Astrocyte (in vitro differentiated cells and primary cell): Measurements from ENCODE around the gene PCSK4. TPM values are rescaled to one million over a fixed set of nuclear protein-coding genes. Genes with fewer than 3 reads are reported as not detected.

Source experiments
- DNase-seq: peaks from one replicate; pipeline ENCODE4 v3.0.0-alpha.2; 2010; ENCODE audit warnings: low read depth
- FAIRE-seq: peaks from 2 replicates; lab custom pipeline; 2011; peaks lifted over from hg19 to GRCh38; lab: Jason Lieb, UNC
- H2AFZ ChIP-seq: 2 replicates; pipeline ENCODE4 v1.6.0; 2012; ENCODE audit warnings: low read depth, low read length, inconsistent platforms
- H3K27ac ChIP-seq: 2 replicates; pipeline ENCODE4 v1.5.1; 2011; ENCODE audit warnings: low read depth, low read length, inconsistent platforms
- H3K27me3 ChIP-seq: 2 replicates; pipeline ENCODE4 v1.6.0; 2011; ENCODE audit warnings: low read length, inconsistent platforms; ENCODE audit not compliant: insufficient read depth
- H3K36me3 ChIP-seq: 2 replicates; pipeline ENCODE4 v1.5.1; 2011; ENCODE audit warnings: low read length, inconsistent platforms; ENCODE audit not compliant: insufficient read depth
- H3K4me1 ChIP-seq: 2 replicates; pipeline ENCODE4 v1.5.1; 2011; ENCODE audit warnings: low read length, inconsistent platforms; ENCODE audit not compliant: insufficient read depth
- H3K4me2 ChIP-seq: 2 replicates; pipeline ENCODE4 v1.6.0; 2012; ENCODE audit warnings: low read length, inconsistent platforms
- H3K4me3 ChIP-seq: 2 replicates; pipeline ENCODE4 v1.5.1; 2011; ENCODE audit warnings: low read depth, mild to moderate bottlenecking, low read length, inconsistent platforms; ENCODE audit not compliant: insufficient read depth
- H3K79me2 ChIP-seq: 2 replicates; pipeline ENCODE4 v1.6.0; 2012; ENCODE audit warnings: mild to moderate bottlenecking, low read length, inconsistent platforms; ENCODE audit not compliant: insufficient read depth
- H3K9ac ChIP-seq: 2 replicates; pipeline ENCODE4 v1.6.0; 2012; ENCODE audit warnings: mild to moderate bottlenecking, low read length, inconsistent platforms
- H3K9me3 ChIP-seq: 2 replicates; pipeline ENCODE4 v1.5.1; 2012; ENCODE audit warnings: low read depth, mild to moderate bottlenecking, low read length, inconsistent platforms; ENCODE audit not compliant: insufficient read depth
- H4K20me1 ChIP-seq: 2 replicates; pipeline ENCODE4 v1.6.0; 2012; ENCODE audit warnings: low read length, inconsistent platforms; ENCODE audit not compliant: insufficient read depth
- H3K27ac Mint-ChIP-seq: one replicate; pipeline ENCODE4 v1.8.0; 2021; ENCODE audit warnings: mild to moderate bottlenecking, mixed read lengths; ENCODE audit not compliant: unreplicated experiment
- H3K27me3 Mint-ChIP-seq: one replicate; pipeline ENCODE4 v1.8.0; 2021; ENCODE audit warnings: low read depth, mixed read lengths; ENCODE audit not compliant: unreplicated experiment
- H3K36me3 Mint-ChIP-seq: one replicate; pipeline ENCODE4 v1.8.0; 2021; ENCODE audit warnings: low read depth, mixed read lengths; ENCODE audit not compliant: unreplicated experiment
- H3K4me1 Mint-ChIP-seq: one replicate; pipeline ENCODE4 v1.8.0; 2021; ENCODE audit warnings: low read depth, mixed read lengths; ENCODE audit not compliant: unreplicated experiment
- H3K4me3 Mint-ChIP-seq: one replicate; pipeline ENCODE4 v1.8.0; 2021; ENCODE audit warnings: mild to moderate bottlenecking, moderate library complexity, mixed read lengths; ENCODE audit not compliant: unreplicated experiment
- H3K9me3 Mint-ChIP-seq: one replicate; pipeline ENCODE4 v1.8.0; 2021; ENCODE audit warnings: mild to moderate bottlenecking, mixed read lengths; ENCODE audit not compliant: unreplicated experiment
- CTCF ChIP-seq: IDR thresholded peaks from 2 replicates; pipeline ENCODE4 v1.5.1; 2011; ENCODE audit warnings: low read depth, mild to moderate bottlenecking, inconsistent platforms, low read length, moderate library complexity; ENCODE audit not compliant: insufficient read depth
- EZH2 ChIP-seq: IDR thresholded peaks from 2 replicates; pipeline ENCODE4 v1.6.1; 2012; ENCODE audit warnings: mild to moderate bottlenecking, low read length, inconsistent platforms; ENCODE audit not compliant: insufficient read depth
- total RNA-seq: library from RNA; stranded (reverse); gene quantifications from 2 replicates; pipeline ENCODE4 v1.2.1, GENCODE V29; 2021

PCSK4 gene
- total RNA-seq, 1 donor from 2014 or later, result 2.7 TPM

GRCh38 chr19:1514295-1514661 is 24.1 kb upstream of the PCSK4 start:
- Mint-ChIP-seq H3K9me3 (no peaks in the 10 kb centered on the region), H3K27me3 (peaks cover 16% of the 10 kb centered on the region)

DNA sequence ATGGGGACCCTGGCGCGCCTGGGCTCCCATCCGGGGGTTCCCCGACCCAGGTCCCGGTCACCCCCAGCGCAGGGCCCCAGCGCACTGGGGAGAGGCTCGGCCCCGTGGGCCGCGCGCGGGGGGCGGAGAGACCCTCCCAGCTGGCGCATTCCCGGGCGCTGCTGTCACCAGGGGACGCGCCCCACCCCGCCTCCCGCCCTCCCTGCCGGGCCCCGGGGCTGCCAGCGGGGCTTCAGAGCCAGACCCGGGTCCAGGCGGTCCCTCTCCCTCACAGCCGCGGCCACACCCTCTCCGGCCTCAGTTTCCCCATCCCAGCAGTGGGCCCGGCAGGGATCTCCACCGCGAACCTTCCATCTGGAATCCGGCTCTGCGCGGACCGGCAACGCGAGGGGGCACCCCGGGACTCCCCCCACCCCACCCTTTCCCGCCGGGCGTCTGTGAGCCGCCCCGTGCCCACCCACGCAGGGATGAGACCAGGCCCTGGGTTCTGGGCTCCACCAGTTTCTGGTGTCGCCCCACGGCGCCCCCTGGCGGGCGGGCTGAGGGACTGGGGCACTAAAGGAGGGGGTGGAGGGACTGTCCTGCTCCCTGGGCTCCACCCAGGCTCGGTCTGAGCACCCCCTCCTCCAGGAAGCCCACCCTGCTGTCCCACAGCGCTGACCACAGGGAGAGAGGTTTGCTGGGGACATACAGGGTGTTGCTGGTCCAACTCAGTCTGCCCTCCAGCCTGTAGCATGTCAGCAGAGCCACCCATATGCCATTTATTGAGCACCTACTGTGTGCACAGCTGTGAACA is 23.5 kb upstream of the PCSK4 start:
- FAIRE-seq (no peak), DNase-seq (no peak)
- Histone ChIP-seq H3K27me3 (peaks cover 2% of the 10 kb centered on the region), H4K20me1 (no peaks in the 10 kb centered on the region), H3K36me3 (no peaks in the 10 kb centered on the region), H3K4me2 (peak overlapping the region; percentile 82), H3K4me1 (peaks cover 4% of the 10 kb centered on the region), H3K9ac (peak overlapping the region; percentile 62), H3K27ac (no peak overlapping the region), H3K79me2 (no peaks in the 10 kb centered on the region), H3K4me3 (peak overlapping the region; percentile 28), H2AFZ (no peak overlapping the region), H3K9me3 (peaks cover 6% of the 10 kb centered on the region)
- Mint-ChIP-seq H3K4me1 (no peaks in the 10 kb centered on the region), H3K9me3 (no peaks in the 10 kb centered on the region), H3K4me3 (no peak overlapping the region), H3K27ac (no peak overlapping the region), H3K36me3 (no peaks in the 10 kb centered on the region), H3K27me3 (peaks cover 16% of the 10 kb centered on the region)
- TF ChIP-seq CTCF, result peak; percentile 27
- no peak for TF ChIP-seq EZH2

More at GRCh38 chr19:1514295-1514661, 24.1 kb upstream of the PCSK4 start:
- no peak overlapping the region for H3K4me2 ChIP-seq
- DNase-seq (no peak), FAIRE-seq (no peak)
- H3K4me3 ChIP-seq, result no peak overlapping the region
- H3K27ac ChIP-seq, result no peak overlapping the region
- TF ChIP-seq CTCF (no peak), EZH2 (no peak)
- no peaks in the 10 kb centered on the region for H4K20me1 ChIP-seq
- Mint-ChIP-seq H3K4me1 (no peaks in the 10 kb centered on the region), H3K36me3 (no peaks in the 10 kb centered on the region), H3K27ac (peak overlapping the region; percentile 66), H3K4me3 (no peak overlapping the region)
- H3K9ac ChIP-seq, result no peak overlapping the region
- peaks cover 4% of the 10 kb centered on the region for H3K4me1 ChIP-seq
- H3K36me3 ChIP-seq, result no peaks in the 10 kb centered on the region
- no peak overlapping the region for H2AFZ ChIP-seq
- H3K9me3 ChIP-seq, result peaks cover 4% of the 10 kb centered on the region
- H3K27me3 ChIP-seq, result peaks cover 2% of the 10 kb centered on the region
- H3K79me2 ChIP-seq, result no peaks in the 10 kb centered on the region
